Lower lobe of right lung (tissue), 2 donors: ENCODE data around the gene FOXP1. TPM values are rescaled to one million over a fixed set of nuclear protein-coding genes. Genes with fewer than 3 reads are reported as not detected.

ENCODE experiments used
- ATAC-seq, 2 donors: fragments of 200-7000 bp; cut with Tn5 transposase; one replicate each; pipeline ENCODE4 v1.9.1; 2020 to 2022; ENCODE audit warnings: mild to moderate bottlenecking in 2 of 2, moderate library complexity in 2 of 2
- DNase-seq: peaks from one replicate; pipeline ENCODE4 v3.0.0-alpha.2; 2020
- H3K27ac ChIP-seq: fragments of 200-600 bp; one replicate; pipeline ENCODE4 v1.8.0; 2022
- H3K27me3 ChIP-seq: fragments of 200-600 bp; one replicate; pipeline ENCODE4 v1.8.0; 2022; ENCODE audit warnings: low read depth
- H3K36me3 ChIP-seq: fragments of 200-600 bp; one replicate; pipeline ENCODE4 v1.8.0; 2022; ENCODE audit warnings: mild to moderate bottlenecking
- H3K4me1 ChIP-seq: fragments of 200-600 bp; one replicate; pipeline ENCODE4 v1.8.0; 2022
- H3K4me3 ChIP-seq: fragments of 200-600 bp; one replicate; pipeline ENCODE4 v1.8.0; 2022; ENCODE audit warnings: mild to moderate bottlenecking
- H3K9me3 ChIP-seq: fragments of 200-600 bp; one replicate; pipeline ENCODE4 v1.8.0; 2022
- intact Hi-C: fragments of 100-400 bp; cut with DNase I; formaldehyde crosslinking; loops from one replicate; pipeline ENCODE4 v1.11.0; 2022
- total RNA-seq: library from RNA; stranded (reverse); fragmentation: NEBNext Ultra II Directional; extraction: Animal tissue kit (Norgen Biotek cat#: 25700); gene quantifications from one replicate; pipeline ENCODE4 v1.2.1, GENCODE V29; 2021
- TF ChIP-seq, protein P1 (sequence below): fragments of 200-600 bp; IDR thresholded peaks from one replicate; pipeline ENCODE4 v1.8.0; 2022; ENCODE audit warnings: antibody characterized with exemption, mild to moderate bottlenecking
- donor health status: DM: no; HTN: yes; CAD: no; lungs with severe emphysema.

The FOXP1 gene
- total RNA-seq, 1 donor from 2014 or later = 138 TPM

DNA sequence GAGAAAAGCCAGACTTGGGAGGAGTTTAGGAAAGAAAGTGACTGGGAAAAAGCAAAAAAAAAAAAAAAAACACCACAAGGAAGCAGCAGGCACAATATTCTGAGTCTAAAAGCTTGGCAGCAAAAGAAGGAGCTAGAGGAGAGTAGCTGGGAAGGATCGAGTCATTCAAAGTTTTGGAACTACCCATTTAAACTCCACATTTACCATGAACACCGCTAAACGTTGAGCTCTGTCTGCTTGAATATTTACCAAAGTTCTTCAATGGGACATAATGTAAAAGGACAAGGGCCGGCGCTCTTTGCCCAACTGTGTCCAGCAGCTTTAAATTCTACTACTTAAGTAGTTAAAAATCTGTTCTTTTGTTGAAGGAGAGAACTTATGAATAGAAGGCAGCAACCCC, 481.9 kb downstream of the FOXP1 start:
- Histone ChIP-seq H3K4me3 (no peak overlapping the region), H3K27ac (peak overlapping the region; percentile 59), H3K36me3 (no peaks in the 10 kb centered on the region), H3K9me3 (no peaks in the 10 kb centered on the region), H3K27me3 (no peaks in the 10 kb centered on the region), H3K4me1 (peaks cover 57% of the 10 kb centered on the region)
- TF ChIP-seq, protein P1, sequence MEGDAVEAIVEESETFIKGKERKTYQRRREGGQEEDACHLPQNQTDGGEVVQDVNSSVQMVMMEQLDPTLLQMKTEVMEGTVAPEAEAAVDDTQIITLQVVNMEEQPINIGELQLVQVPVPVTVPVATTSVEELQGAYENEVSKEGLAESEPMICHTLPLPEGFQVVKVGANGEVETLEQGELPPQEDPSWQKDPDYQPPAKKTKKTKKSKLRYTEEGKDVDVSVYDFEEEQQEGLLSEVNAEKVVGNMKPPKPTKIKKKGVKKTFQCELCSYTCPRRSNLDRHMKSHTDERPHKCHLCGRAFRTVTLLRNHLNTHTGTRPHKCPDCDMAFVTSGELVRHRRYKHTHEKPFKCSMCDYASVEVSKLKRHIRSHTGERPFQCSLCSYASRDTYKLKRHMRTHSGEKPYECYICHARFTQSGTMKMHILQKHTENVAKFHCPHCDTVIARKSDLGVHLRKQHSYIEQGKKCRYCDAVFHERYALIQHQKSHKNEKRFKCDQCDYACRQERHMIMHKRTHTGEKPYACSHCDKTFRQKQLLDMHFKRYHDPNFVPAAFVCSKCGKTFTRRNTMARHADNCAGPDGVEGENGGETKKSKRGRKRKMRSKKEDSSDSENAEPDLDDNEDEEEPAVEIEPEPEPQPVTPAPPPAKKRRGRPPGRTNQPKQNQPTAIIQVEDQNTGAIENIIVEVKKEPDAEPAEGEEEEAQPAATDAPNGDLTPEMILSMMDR = no peak
- DNase-seq (no peak), ATAC-seq (peak in 1 of 2 donors; percentile 9)
- intact Hi-C loops = no loop called here

DNA sequence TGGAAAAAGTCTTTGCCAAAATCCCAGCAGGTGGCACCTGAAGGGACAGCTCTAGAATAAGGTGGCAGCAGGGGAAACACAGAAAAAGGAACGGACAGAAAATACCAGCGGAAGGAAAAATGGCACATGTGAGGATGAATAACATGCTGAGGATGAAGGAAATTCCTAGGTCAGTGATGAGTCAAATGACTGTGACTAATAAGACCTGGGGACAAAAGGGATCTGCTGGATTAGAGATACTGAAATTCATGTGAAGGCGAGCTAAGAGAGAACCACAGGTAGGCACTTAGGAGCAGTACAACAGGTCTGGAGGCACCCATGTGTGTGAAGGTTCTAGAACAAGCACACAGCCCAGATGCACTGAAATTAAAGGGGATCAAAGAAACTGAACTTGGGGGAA, 482.5 kb downstream of the FOXP1 start:
- no peak overlapping the region for H3K27ac ChIP-seq
- H3K27me3 ChIP-seq = no peaks in the 10 kb centered on the region
- intact Hi-C loops = no loop called here
- TF ChIP-seq, protein P1 = no peak
- no peaks in the 10 kb centered on the region for H3K9me3 ChIP-seq
- no peak for DNase-seq
- H3K4me3 ChIP-seq = no peak overlapping the region
- peaks cover 63% of the 10 kb centered on the region for H3K4me1 ChIP-seq
- H3K36me3 ChIP-seq = no peaks in the 10 kb centered on the region
- ATAC-seq = peak in 1 of 2 donors; percentile 5

DNA sequence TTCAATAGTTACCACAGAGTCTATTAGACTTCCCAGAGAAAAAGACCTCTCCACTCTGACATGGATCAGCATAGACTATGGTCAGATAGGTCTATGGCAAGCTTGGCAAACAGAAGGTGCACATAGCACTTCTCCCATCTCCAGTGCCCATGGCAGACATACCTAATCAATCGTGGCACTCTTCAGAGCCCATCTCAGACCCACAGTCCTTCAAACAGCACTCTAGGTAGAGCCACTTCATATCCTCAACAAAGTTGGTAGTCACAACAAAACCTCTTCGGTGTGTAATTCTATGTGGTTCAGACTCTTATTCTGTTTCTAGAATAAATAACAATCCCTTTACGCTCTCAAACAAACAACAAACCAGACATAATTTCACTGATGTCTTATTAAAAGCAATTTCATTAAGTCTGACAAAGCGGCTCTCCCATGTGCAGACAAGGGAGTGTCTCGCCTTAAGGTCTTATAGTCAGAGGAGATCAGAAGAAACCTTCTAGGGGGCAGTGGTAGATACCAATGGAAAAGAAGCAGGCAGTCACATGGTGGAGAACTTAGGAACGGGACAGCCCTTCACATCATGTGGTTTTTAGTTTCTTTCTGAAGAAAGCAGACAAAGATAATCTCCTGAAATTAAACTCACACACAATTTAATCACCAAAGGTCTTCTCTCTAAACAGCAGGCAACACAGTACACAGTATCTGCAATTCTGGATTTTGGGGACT, 483.4 kb downstream of the FOXP1 start:
- ATAC-seq (no peak), DNase-seq (no peak)
- no peaks in the 10 kb centered on the region for H3K27me3 ChIP-seq
- H3K4me1 ChIP-seq = peaks cover 60% of the 10 kb centered on the region
- no peak overlapping the region for H3K27ac ChIP-seq
- TF ChIP-seq, protein P1 = no peak
- H3K4me3 ChIP-seq = no peak overlapping the region
- no peaks in the 10 kb centered on the region for H3K9me3 ChIP-seq
- intact Hi-C loops = no loop called here
- peaks cover 2% of the 10 kb centered on the region for H3K36me3 ChIP-seq

DNA sequence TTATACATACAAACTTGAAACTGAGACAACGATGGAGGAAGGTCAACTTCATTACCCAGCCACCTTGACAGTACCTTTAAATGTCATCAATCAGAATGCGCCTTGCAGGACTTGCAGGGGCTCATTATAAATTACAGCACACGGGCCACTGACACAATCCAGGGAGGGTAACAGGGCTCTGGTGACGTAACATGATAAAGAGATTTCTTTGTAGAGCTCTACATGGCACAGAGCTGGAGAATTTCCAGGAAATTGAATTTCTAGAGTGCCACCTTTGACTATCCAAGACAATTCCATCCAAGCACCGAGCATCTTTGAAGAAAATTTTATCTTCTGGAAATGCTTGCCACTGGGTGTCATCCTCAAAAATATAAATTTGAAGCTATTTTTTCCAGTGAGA, 486.0 kb downstream of the FOXP1 start:
- intact Hi-C loops = no loop called here
- Histone ChIP-seq H3K4me1 (peaks cover 34% of the 10 kb centered on the region), H3K4me3 (no peak overlapping the region), H3K36me3 (peaks cover 10% of the 10 kb centered on the region), H3K27me3 (no peaks in the 10 kb centered on the region), H3K9me3 (no peaks in the 10 kb centered on the region), H3K27ac (no peak overlapping the region)
- DNase-seq = no peak
- no peak for ATAC-seq
- TF ChIP-seq, protein P1 = no peak

DNA sequence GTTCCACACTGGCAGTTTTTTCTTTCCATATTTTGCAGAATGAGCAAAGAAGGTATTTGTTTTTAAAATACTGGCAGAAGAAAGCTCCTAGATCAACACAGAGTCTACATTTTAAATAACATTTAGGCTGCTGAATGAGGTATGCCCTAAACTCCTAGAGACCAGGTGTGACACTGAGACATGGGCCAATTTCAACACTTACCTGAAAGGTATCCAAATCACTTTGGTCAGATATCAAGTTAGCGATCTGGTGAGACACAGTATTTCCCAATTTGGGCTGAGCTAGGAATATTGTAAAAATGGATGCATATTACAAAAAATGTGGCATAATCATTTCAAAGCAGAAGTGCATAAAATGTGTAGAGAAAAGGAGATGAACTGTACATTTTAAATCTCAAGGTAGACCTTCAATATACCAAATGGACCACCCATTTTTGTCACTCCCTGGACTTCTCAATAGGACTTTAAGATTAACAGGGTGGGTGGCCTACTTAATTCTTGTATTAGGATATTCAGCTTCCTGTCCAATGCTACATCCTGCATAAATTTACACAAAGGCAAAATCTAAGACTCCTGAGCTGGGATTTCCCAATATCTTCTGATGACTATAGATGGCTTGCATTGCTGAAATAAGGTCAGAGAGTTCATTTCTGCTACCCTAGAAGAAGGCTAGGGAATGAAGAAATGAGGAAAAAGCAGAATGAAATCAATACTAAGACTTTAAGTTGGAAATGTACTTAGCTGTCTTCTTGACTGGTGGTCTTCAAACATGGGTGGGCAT, 487.8 kb downstream of the FOXP1 start:
- H3K9me3 ChIP-seq = no peaks in the 10 kb centered on the region
- no peak overlapping the region for H3K27ac ChIP-seq
- ATAC-seq = no peak
- intact Hi-C loops = no loop called here
- no peak for DNase-seq
- peaks cover 10% of the 10 kb centered on the region for H3K36me3 ChIP-seq
- H3K4me1 ChIP-seq = peaks cover 17% of the 10 kb centered on the region
- no peaks in the 10 kb centered on the region for H3K27me3 ChIP-seq
- TF ChIP-seq, protein P1 = no peak
- no peak overlapping the region for H3K4me3 ChIP-seq
